ENCODE results near the gene INPP5A.
"Not testable (repeated sequence)": the region's sequence is repeated elsewhere in the genome, so short reads cannot be mapped to it uniquely, and the experiment has no call there.

The INPP5A gene

GRCh38 chr10:132550366-132551092 is 12.9 kb downstream of the INPP5A start:
- peak; percentile 65 for DNase-seq

- no peak for DNase-seq
Measured at GRCh38 chr10:132551093-132551807, 13.7 kb downstream of the INPP5A start.

- no peak for DNase-seq
Measured at GRCh38 chr10:132551808-132552130, 14.2 kb downstream of the INPP5A start.

- not testable (repeated sequence) for DNase-seq
Measured at GRCh38 chr10:132552635-132553034, 15.0 kb downstream of the INPP5A start.

GRCh38 chr10:132553568-132553967 is 16.0 kb downstream of the INPP5A start:
- DNase-seq: not testable (repeated sequence)

- no peak for DNase-seq
Measured at GRCh38 chr10:132554053-132554990, 16.7 kb downstream of the INPP5A start.

- DNase-seq: no peak
Measured at GRCh38 chr10:132554991-132555647, 17.5 kb downstream of the INPP5A start.

GRCh38 chr10:132555648-132556575 is 18.3 kb downstream of the INPP5A start:
- no peak for DNase-seq

GRCh38 chr10:132556994-132557441 is 19.4 kb downstream of the INPP5A start:
- no peak for DNase-seq

GRCh38 chr10:132557696-132558515 is 20.3 kb downstream of the INPP5A start:
- no peak for DNase-seq

GRCh38 chr10:132558516-132559413 is 21.2 kb downstream of the INPP5A start:
- DNase-seq: no peak

GRCh38 chr10:132559538-132559937 is 22.0 kb downstream of the INPP5A start:
- DNase-seq: no peak

GRCh38 chr10:132560241-132560731 is 22.7 kb downstream of the INPP5A start:
- peak; percentile 31 for DNase-seq

- DNase-seq: no peak
Measured at GRCh38 chr10:132562177-132562915, 24.8 kb downstream of the INPP5A start.

GRCh38 chr10:132562916-132563456 is 25.4 kb downstream of the INPP5A start:
- DNase-seq: no peak

- no peak for DNase-seq
Measured at GRCh38 chr10:132563485-132564248, 26.1 kb downstream of the INPP5A start.

GRCh38 chr10:132564249-132564605 is 26.6 kb downstream of the INPP5A start:
- no peak for DNase-seq

GRCh38 chr10:132564690-132565089 is 27.1 kb downstream of the INPP5A start:
- no peak for DNase-seq
